Globus pallidus (tissue), 1 donor: ENCODE measurements around the gene DCAF12L2.
"Not testable (repeated sequence)": the region's sequence is repeated elsewhere in the genome, so short reads cannot be mapped to it uniquely, and the experiment has no call there.

Source experiments
- DNase-seq: peaks from one replicate; pipeline ENCODE4 v3.0.0-alpha.2; 2015; ENCODE audit warnings: low spot score

Gene DCAF12L2

GRCh38 chrX:126165721-126166461 is at the start of gene DCAF12L2:
Gene DCAF12L2, minus strand, starts transcription at chrX:126166289. Its CDS starts 365 bp downstream, at chrX:126165924.
- DNase-seq: peak; percentile 1

DNA sequence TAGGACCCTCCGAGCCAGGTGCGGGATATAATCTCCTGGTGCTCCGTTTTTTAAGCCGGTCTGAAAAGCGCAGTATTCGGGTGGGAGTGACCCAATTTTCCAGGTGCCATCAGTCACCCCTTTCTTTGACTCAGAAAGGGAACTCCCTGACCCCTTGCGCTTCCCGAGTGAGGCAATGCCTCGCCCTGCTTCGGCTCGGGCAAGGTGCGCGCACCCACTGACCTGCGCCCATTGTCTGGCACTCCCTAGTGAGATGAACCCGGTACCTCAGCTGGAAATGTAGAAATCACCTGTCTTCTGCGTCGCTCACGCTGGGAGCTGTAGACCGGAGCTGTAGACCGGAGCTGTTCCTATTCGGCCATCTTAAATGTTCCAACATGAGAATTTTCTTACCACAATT is 24.8 kb upstream of the DCAF12L2 start:
- DNase-seq: not testable (repeated sequence)

- no peak for DNase-seq
Measured at GRCh38 chrX:126177133-126177840, 11.2 kb upstream of the DCAF12L2 start.

GRCh38 chrX:126170720-126171119 is 4.6 kb upstream of the DCAF12L2 start:
- no peak for DNase-seq

DNA sequence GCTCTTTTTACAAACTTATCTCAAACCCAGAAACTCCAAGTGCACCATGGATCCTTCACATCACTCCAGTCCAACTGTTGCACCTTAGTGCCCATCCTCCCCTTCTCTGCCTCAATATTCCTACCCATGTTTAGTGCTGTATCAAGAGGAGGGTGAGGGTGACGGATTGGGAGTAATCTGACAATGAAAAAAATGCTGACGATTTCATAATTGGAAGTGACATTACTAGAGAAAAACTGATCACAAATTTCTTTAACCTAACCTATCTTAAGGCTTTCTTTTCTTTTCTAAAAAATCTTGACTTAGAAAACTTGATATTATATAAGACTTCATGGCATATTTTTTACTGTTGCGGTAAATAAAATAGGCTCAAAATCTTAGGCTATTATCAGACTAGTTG is 1.5 kb upstream of the DCAF12L2 start:
- DNase-seq: no peak

DNA sequence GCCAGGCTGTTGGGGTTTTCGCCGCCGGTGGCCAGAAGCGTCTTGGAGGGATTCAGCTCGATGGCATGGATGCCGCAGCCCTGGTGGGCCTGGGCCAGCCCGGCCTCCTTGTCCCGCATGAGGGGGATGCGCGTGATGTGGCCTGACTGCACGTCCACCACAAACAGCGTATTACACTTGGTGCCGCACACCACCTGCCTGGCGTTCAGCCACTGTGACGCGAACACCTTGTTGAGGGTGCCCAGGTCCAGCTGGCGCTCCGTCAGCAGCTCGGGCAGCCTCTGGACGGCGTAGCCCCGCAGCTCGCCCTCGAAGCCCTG is 728 bp downstream of the DCAF12L2 start:
- DNase-seq: no peak

DNA sequence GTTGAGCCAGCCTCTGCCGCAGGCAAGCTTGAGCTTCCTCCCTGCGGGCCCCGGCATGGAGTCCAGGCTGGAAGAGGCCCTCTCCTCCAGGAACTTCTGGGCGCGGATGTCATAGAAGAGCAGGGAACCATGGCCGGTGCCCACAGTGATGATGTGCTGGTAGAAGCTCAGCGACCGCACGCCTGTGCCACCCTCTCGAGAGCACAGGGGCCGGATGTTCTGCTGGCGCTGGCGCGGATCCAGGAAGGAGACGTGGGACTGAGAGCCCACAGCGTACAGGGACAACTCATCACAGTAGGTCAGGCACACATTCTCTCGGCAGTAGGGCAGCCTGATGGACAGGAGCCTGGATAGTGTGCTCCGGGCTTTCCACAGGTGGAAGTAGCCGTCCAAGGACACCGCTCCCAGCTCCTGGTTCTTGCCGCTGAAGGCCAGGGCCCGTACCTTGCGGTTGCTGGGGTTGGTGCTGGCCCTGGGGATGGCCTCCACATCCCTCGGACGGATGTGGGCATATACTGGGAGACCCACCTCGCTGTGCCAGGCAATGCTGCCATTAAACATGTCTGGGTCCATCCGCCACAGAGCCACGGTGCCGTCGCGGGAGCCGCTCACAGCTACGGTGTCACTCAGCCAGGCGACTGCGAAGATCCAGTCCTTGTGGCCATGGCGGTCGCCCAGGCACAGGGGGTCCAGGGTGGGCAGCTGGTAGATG is 1.2 kb downstream of the DCAF12L2 start:
- no peak for DNase-seq

DNA sequence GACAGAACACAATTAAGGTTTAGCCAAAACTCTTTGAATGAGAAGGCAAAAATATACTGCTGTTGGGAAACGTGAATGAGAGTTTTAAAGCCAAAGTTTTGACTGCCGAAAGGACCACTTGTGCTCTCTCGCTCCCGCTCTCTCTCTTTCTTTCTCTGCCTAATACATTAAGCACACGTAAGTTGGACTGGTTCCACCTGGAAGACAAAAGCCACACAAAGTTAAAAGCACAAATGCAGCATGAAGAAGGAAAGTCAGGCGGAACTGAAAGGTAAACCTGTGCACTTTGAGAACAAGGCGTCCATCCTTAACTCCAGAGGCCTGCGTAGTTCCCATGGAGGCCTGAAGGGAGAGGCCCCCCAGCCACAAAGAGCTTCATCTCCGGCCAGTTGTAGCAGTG is 1.9 kb downstream of the DCAF12L2 start:
- DNase-seq: no peak

- no peak for DNase-seq
Measured at GRCh38 chrX:126141014-126141413, 25.1 kb downstream of the DCAF12L2 start.

- no peak for DNase-seq
Measured at GRCh38 chrX:126137899-126138298, 28.2 kb downstream of the DCAF12L2 start.

GRCh38 chrX:126124721-126125120 is 41.4 kb downstream of the DCAF12L2 start:
- no peak for DNase-seq
